GM12875 (cell line): Measurements from ENCODE around the gene BLVRB.
"Not testable (repeated sequence)": the region's sequence is repeated elsewhere in the genome, so short reads cannot be mapped to it uniquely, and the experiment has no call there.

Source experiments
- H3K4me3 ChIP-seq: one replicate; pipeline ENCODE4 v1.5.1; 2011; ENCODE audit warnings: low read depth, low read length, control low read depth
- CTCF ChIP-seq: IDR thresholded peaks from 2 replicates; pipeline ENCODE4 v1.5.1; 2011; ENCODE audit warnings: low read depth, mild to moderate bottlenecking, control low read depth, inconsistent platforms, low read length, moderate library complexity, borderline replicate concordance; ENCODE audit not compliant: insufficient read depth

The BLVRB gene

GRCh38 chr19:40501599-40501998 lies 36.1 kb upstream of the BLVRB start:
- no peak overlapping the region for H3K4me3 ChIP-seq
- no peak for TF ChIP-seq CTCF

DNA sequence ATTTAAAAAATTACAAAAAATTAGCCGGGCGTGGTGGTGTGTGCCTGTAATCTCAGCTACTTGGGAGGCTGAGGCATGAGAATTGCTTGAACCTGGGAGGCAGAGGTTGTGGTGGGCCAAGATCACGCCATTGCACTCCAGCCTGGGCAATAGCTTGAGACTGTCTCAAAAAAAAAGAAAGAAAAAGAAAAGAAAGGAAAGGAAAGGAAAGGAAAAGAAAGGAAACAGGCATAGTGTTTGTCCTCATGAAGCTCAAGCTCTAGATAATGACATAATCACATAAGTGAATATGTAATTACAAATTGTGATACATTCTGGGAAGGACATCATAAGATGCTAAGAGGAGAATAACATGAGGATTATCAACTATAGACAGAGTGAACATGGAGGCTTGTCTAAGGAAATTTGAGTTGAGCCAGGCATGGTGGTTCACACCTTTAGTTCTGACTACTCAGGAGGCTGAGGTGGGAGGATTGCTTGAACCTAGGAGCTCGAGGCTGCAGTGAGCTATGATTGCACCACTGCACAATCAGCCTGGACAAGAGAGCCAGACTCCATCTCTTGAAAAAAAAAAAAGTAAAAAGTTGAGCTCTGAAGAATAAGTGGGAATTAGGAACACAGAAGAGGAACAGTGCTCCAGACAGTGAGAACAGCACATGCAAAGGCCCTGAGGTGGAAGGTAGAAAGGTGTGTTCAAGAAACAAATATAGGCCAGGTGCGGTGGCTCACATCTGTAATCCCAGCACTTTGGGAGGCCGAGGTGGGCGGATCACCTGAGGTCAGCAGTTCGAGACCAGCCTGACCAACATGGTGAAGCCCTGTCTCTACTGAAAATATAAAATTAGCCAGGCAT lies 35.4 kb upstream of the BLVRB start:
- H3K4me3 ChIP-seq = not testable (repeated sequence)

- H3K4me3 ChIP-seq = no peak overlapping the region
- no peak for TF ChIP-seq CTCF
Measured at GRCh38 chr19:40499320-40499719, 33.8 kb upstream of the BLVRB start.

GRCh38 chr19:40497214-40497613 lies 31.7 kb upstream of the BLVRB start:
- no peak for TF ChIP-seq CTCF
- no peak overlapping the region for H3K4me3 ChIP-seq

- no peak overlapping the region for H3K4me3 ChIP-seq
- no peak for TF ChIP-seq CTCF
Measured at GRCh38 chr19:40494191-40494838, 28.8 kb upstream of the BLVRB start.

GRCh38 chr19:40493778-40494177 lies 28.2 kb upstream of the BLVRB start:
- no peak overlapping the region for H3K4me3 ChIP-seq
- TF ChIP-seq CTCF = no peak

GRCh38 chr19:40492274-40492673 lies 26.7 kb upstream of the BLVRB start:
- no peak for TF ChIP-seq CTCF

More at GRCh38 chr19:40492274-40492673, 26.7 kb upstream of the BLVRB start:
- H3K4me3 ChIP-seq = no peak overlapping the region
